Measurements from ENCODE around the gene NIF3L1.

DNA sequence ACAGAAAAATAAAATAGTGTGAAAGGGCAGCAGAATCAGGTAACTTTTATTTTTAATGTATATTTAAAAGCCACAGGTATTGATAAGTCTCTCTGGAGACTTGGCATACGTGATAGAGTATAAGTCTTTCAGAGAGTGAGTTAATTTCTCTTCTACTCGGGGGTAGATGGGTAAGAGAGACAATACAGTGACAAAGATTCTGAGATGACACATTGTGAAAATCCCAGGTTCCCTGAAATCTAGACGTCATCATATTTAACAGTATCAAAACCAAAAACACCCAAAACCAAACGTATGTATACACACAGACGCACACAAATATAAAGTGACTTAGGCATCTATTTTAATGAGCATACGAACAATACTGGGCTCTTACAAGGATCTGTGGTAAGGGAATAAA is 33.3 kb downstream of the NIF3L1 start:
- TF ChIP-seq EP300 (IDR thresholded peaks at IDR 0.05; ENCODE audit: borderline replicate concordance), result no peak
- TF ChIP-seq ZBTB7A (IDR thresholded peaks at IDR 0.05; ENCODE audit: low read depth), result no peak
- no peak for TF ChIP-seq TAF1 (IDR thresholded peaks at IDR 0.05; ENCODE audit: low read depth)
- TF ChIP-seq, protein P1, sequence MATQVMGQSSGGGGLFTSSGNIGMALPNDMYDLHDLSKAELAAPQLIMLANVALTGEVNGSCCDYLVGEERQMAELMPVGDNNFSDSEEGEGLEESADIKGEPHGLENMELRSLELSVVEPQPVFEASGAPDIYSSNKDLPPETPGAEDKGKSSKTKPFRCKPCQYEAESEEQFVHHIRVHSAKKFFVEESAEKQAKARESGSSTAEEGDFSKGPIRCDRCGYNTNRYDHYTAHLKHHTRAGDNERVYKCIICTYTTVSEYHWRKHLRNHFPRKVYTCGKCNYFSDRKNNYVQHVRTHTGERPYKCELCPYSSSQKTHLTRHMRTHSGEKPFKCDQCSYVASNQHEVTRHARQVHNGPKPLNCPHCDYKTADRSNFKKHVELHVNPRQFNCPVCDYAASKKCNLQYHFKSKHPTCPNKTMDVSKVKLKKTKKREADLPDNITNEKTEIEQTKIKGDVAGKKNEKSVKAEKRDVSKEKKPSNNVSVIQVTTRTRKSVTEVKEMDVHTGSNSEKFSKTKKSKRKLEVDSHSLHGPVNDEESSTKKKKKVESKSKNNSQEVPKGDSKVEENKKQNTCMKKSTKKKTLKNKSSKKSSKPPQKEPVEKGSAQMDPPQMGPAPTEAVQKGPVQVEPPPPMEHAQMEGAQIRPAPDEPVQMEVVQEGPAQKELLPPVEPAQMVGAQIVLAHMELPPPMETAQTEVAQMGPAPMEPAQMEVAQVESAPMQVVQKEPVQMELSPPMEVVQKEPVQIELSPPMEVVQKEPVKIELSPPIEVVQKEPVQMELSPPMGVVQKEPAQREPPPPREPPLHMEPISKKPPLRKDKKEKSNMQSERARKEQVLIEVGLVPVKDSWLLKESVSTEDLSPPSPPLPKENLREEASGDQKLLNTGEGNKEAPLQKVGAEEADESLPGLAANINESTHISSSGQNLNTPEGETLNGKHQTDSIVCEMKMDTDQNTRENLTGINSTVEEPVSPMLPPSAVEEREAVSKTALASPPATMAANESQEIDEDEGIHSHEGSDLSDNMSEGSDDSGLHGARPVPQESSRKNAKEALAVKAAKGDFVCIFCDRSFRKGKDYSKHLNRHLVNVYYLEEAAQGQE (IDR thresholded peaks at IDR 0.05; ENCODE audit: low read depth), result no peak
- TF ChIP-seq NFIC (IDR thresholded peaks at IDR 0.05), result no peak
- TF ChIP-seq TEAD4 (IDR thresholded peaks at IDR 0.05), result no peak

All from Ishikawa (cell line).